NCI-H1930 (cell line): ENCODE measurements around the gene ATP8A1.
"Not testable (repeated sequence)": the region's sequence is repeated elsewhere in the genome, so short reads cannot be mapped to it uniquely, and the experiment has no call there.

Experiments used
- DNase-seq, 2 experiments: peaks; one replicate each; lab custom pipeline; 2025; lab: John Stamatoyannopoulos, UW

The ATP8A1 gene

GRCh38 chr4:42410446-42410845 lies 246.5 kb downstream of the ATP8A1 start:
- no peak for DNase-seq

- DNase-seq = no peak
Measured at GRCh38 chr4:42404001-42404400, 252.9 kb downstream of the ATP8A1 start.

- no peak for DNase-seq
Measured at GRCh38 chr4:42401171-42401570, 255.7 kb downstream of the ATP8A1 start.

GRCh38 chr4:42399393-42399792 lies 257.5 kb downstream of the ATP8A1 start:
- no peak for DNase-seq

- DNase-seq = no peak
Measured at GRCh38 chr4:42398871-42399331, 258.0 kb downstream of the ATP8A1 start.

GRCh38 chr4:42398171-42398870 lies 258.6 kb downstream of the ATP8A1 start:
- no peak for DNase-seq

- no peak for DNase-seq
Measured at GRCh38 chr4:42397635-42398170, 259.2 kb downstream of the ATP8A1 start.

- DNase-seq = no peak
Measured at GRCh38 chr4:42396752-42397634, 259.9 kb downstream of the ATP8A1 start, which contains the start of gene SHISA3. TSS of gene SHISA3 (plus strand) at chr4:42397488. CDS start at chr4:42398057, 569 bp downstream.

GRCh38 chr4:42396361-42396751 lies 260.5 kb downstream of the ATP8A1 start:
- no peak for DNase-seq

- no peak for DNase-seq
Measured at GRCh38 chr4:42395595-42395994, 261.3 kb downstream of the ATP8A1 start.

- DNase-seq = no peak
Measured at GRCh38 chr4:42392436-42392835, 264.5 kb downstream of the ATP8A1 start.

- no peak for DNase-seq
Measured at GRCh38 chr4:42391981-42392380, 264.9 kb downstream of the ATP8A1 start.

- no peak for DNase-seq
Measured at GRCh38 chr4:42391355-42391664, 265.6 kb downstream of the ATP8A1 start.

GRCh38 chr4:42390622-42391354 lies 266.1 kb downstream of the ATP8A1 start:
- no peak for DNase-seq

GRCh38 chr4:42385516-42385915 lies 271.4 kb downstream of the ATP8A1 start:
- no peak for DNase-seq

- no peak for DNase-seq
Measured at GRCh38 chr4:42381666-42382065, 275.2 kb downstream of the ATP8A1 start.

GRCh38 chr4:42377497-42377896 lies 279.4 kb downstream of the ATP8A1 start:
- no peak for DNase-seq

- DNase-seq = not testable (repeated sequence)
Measured at GRCh38 chr4:42372303-42372702, 284.6 kb downstream of the ATP8A1 start.

- no peak for DNase-seq
Measured at GRCh38 chr4:42371305-42372252, 285.3 kb downstream of the ATP8A1 start.

GRCh38 chr4:42369489-42369888 lies 287.4 kb downstream of the ATP8A1 start:
- no peak for DNase-seq

GRCh38 chr4:42366959-42367358 lies 289.9 kb downstream of the ATP8A1 start:
- DNase-seq = no peak
